K562 (cell line): ENCODE results near the gene NEURL1B. TPM values are rescaled to one million over a fixed set of nuclear protein-coding genes. Genes with fewer than 3 reads are reported as not detected.

Source experiments
- ATAC-seq: fragments of 200-7000 bp; cut with Tn5 transposase; 3 replicates; pipeline ENCODE4 v1.9.1; 2020; ENCODE audit warnings: moderate library complexity
- Bru-seq: library from RNA; stranded (reverse); fragments of 400-500 nt; gene quantifications from one replicate; lab custom pipeline; 2021; lab: Mats Ljungman, UMichigan
- BruChase-seq, 2 experiments: library from RNA; stranded (reverse); fragments of 400-500 nt; gene quantifications; one replicate each; lab custom pipeline; 2021; lab: Mats Ljungman, UMichigan
- BruUV-seq: library from RNA; stranded (reverse); fragments of 400-500 nt; replicated peaks from 2 replicates; lab custom pipeline; 2021; lab: Mats Ljungman, UMichigan
- CTCF ChIA-PET: fragments of 300-600 bp; formaldehyde crosslinking; extraction: SDS; loops from one replicate; lab custom pipeline; 2021; ENCODE audit warnings: low intra/inter-chr PET ratio; lab: Yijun Ruan, JAX
- POLR2A ChIA-PET: fragments of 300-600, 350-650 bp; sonication (Branson Sonifier 250); formaldehyde crosslinking; extraction: SDS; loops from one replicate; lab custom pipeline; 2021; ENCODE audit warnings: antibody characterized with exemption, inconsistent platforms; lab: Yijun Ruan, JAX
- DNase-seq, 4 experiments: peaks; one replicate each; pipeline versions ENCODE4 v3.0.0 to v3.0.0-alpha.2; 2011 to 2018; ENCODE audit warnings: low spot score in 3 of 4, mixed read lengths in 3 of 4; ENCODE audit errors: extremely low read depth in 1 of 4
- FAIRE-seq: peaks from 2 replicates; lab custom pipeline; 2011; peaks lifted over from hg19 to GRCh38; lab: Jason Lieb, UNC
- H2AFZ ChIP-seq: 2 replicates; pipeline ENCODE4 v1.6.0; 2011; ENCODE audit warnings: low read depth, low read length, control low read depth, inconsistent platforms
- H3K27ac ChIP-seq: fragments of 200-600 bp; 3 replicates; pipeline ENCODE4 v1.8.0; 2011; ENCODE audit warnings: low read depth, mild to moderate bottlenecking, control low read depth, inconsistent platforms, low read length, moderate library complexity, mixed read lengths; ENCODE audit errors: extremely low read depth
- H3K27me3 ChIP-seq, 2 experiments: fragments of 300-600 bp in 1 of 2; 2 replicates in 1 of 2; 3 replicates in 1 of 2; pipeline versions ENCODE4 v1.6.0 to v1.8.0; 2011; ENCODE audit warnings: inconsistent platforms in 2 of 2, low read length in 2 of 2, mild to moderate bottlenecking in 1 of 2, mixed read lengths in 1 of 2, moderate library complexity in 1 of 2; ENCODE audit not compliant: control insufficient read depth in 2 of 2, insufficient read depth in 2 of 2
- H3K36me3 ChIP-seq: fragments of 300-600 bp; 3 replicates; pipeline ENCODE4 v1.8.0; 2011; ENCODE audit warnings: mild to moderate bottlenecking, low read length, inconsistent platforms; ENCODE audit not compliant: control insufficient read depth, insufficient read depth
- H3K4me1 ChIP-seq, 2 experiments: fragments of 200-600 bp in 1 of 2; replicated peaks in 1 of 2; 2 replicates in 1 of 2; 3 replicates in 1 of 2; pipeline versions ENCODE4 v1.5.1 to v1.8.0; 2011; ENCODE audit warnings: inconsistent platforms in 2 of 2, low read length in 2 of 2, mild to moderate bottlenecking in 1 of 2, mixed read lengths in 1 of 2, moderate library complexity in 1 of 2; ENCODE audit not compliant: control insufficient read depth in 2 of 2, insufficient read depth in 2 of 2
- H3K4me2 ChIP-seq: 2 replicates; pipeline ENCODE4 v1.6.1; 2011; ENCODE audit warnings: low read length, control low read depth, inconsistent platforms, mixed read lengths; ENCODE audit not compliant: insufficient read depth
- H3K4me3 ChIP-seq: fragments of 200-600 bp; sonication (generic), shearing (Covaris generic); 2 replicates; pipeline ENCODE4 v1.5.1; 2016; ENCODE audit warnings: control low read depth, inconsistent platforms
- H3K79me2 ChIP-seq: fragments of 200-600 bp; 3 replicates; pipeline ENCODE4 v1.8.0; 2011; ENCODE audit warnings: low read length, inconsistent platforms; ENCODE audit not compliant: control insufficient read depth, insufficient read depth
- H3K9ac ChIP-seq, 2 experiments: 2 replicates each; pipeline versions ENCODE4 v1.6.0 to v1.6.1; 2011; ENCODE audit warnings: low read depth in 2 of 2, low read length in 2 of 2, control low read depth in 1 of 2, inconsistent platforms in 1 of 2, mild to moderate bottlenecking in 1 of 2, mixed read lengths in 1 of 2; ENCODE audit not compliant: insufficient read depth in 1 of 2
- H3K9me1 ChIP-seq: one replicate; pipeline ENCODE4 v1.6.0; 2011; ENCODE audit warnings: inconsistent platforms, mild to moderate bottlenecking, low read length, moderate library complexity; ENCODE audit not compliant: control insufficient read depth, insufficient read depth
- H3K9me3 ChIP-seq: replicated peaks from 2 replicates; pipeline ENCODE4 v1.5.1; 2011; ENCODE audit warnings: low read depth, low read length, inconsistent platforms; ENCODE audit not compliant: control insufficient read depth, insufficient read depth
- H4K20me1 ChIP-seq: replicated peaks from 2 replicates; pipeline ENCODE4 v1.6.1; 2011; ENCODE audit warnings: low read length, inconsistent platforms, mixed read lengths; ENCODE audit not compliant: control insufficient read depth, insufficient read depth
- E2F4 ChIP-seq: sonication (generic); formaldehyde crosslinking; IDR thresholded peaks from 2 replicates; pipeline ENCODE4 v1.8.0; 2022; ENCODE audit warnings: mild to moderate bottlenecking, low read depth, missing genetic modification reagents
- E2F6 ChIP-seq, 2 experiments: IDR thresholded peaks; 2 replicates each; pipeline ENCODE4 v1.6.1; 2011; ENCODE audit warnings: borderline replicate concordance in 1 of 2, control low read depth in 1 of 2, low read depth in 1 of 2, low read length in 1 of 2, mild to moderate bottlenecking in 1 of 2, mixed read lengths in 1 of 2, moderate library complexity in 1 of 2; ENCODE audit not compliant: insufficient read depth in 1 of 2, insufficient read length in 1 of 2, poor library complexity in 1 of 2, severe bottlenecking in 1 of 2; ENCODE audit errors: extremely low read depth in 1 of 2
- EP400 ChIP-seq: fragments of 450-650 bp; IDR thresholded peaks from 2 replicates; pipeline ENCODE4 v1.6.1; 2017; ENCODE audit warnings: antibody characterized with exemption, mild to moderate bottlenecking, moderate library complexity
- ETV5 ChIP-seq: sonication (generic); formaldehyde crosslinking; IDR thresholded peaks from 2 replicates; pipeline ENCODE4 v1.4.0; 2020; ENCODE audit warnings: low read depth, mild to moderate bottlenecking, missing genetic modification reagents
- FOXM1 ChIP-seq, 2 experiments: fragments of 450-650 bp in 1 of 2; sonication (generic) in 1 of 2; formaldehyde crosslinking in 1 of 2; IDR thresholded peaks; 2 replicates each; pipeline versions ENCODE4 v1.6.1 to v1.9.0; 2017 to 2022; ENCODE audit warnings: low read depth in 2 of 2, mild to moderate bottlenecking in 2 of 2, missing genetic modification reagents in 1 of 2, moderate library complexity in 1 of 2
- MAZ ChIP-seq, 2 experiments: fragments of 450-650 bp in 1 of 2; sonication (generic) in 1 of 2; formaldehyde crosslinking; IDR thresholded peaks in 1 of 2; conservative IDR thresholded peaks in 1 of 2; 2 replicates each; pipeline versions ENCODE4 v1.4.0 to v1.5.0; 2020; ENCODE audit warnings: mild to moderate bottlenecking in 1 of 2, missing genetic modification reagents in 1 of 2
- NCOA2 ChIP-seq, 2 experiments: fragments of 450-650 bp; IDR thresholded peaks; 2 replicates each; pipeline ENCODE4 v1.6.1; 2018; ENCODE audit warnings: mild to moderate bottlenecking in 2 of 2, moderate library complexity in 1 of 2; ENCODE audit not compliant: partially characterized antibody in 2 of 2
- POLR2B ChIP-seq: fragments of 450-650 bp; IDR thresholded peaks from 2 replicates; pipeline ENCODE4 v1.6.1; 2018; ENCODE audit warnings: low read depth; ENCODE audit not compliant: partially characterized antibody
- POLR2G ChIP-seq: fragments of 200-400 bp; formaldehyde crosslinking; IDR thresholded peaks from 2 replicates; pipeline ENCODE4 v1.6.1; 2017; ENCODE audit warnings: low read depth, mild to moderate bottlenecking, antibody characterized with exemption, low read length, moderate library complexity
- RBFOX2 ChIP-seq: fragments of 200-400 bp; formaldehyde crosslinking; IDR thresholded peaks from 2 replicates; pipeline ENCODE4 v1.6.1; 2017; ENCODE audit warnings: low read depth, mild to moderate bottlenecking, low read length, moderate library complexity
- RCOR1 ChIP-seq, 2 experiments: IDR thresholded peaks; 2 replicates each; pipeline ENCODE4 v1.6.1; 2012; ENCODE audit warnings: low read depth in 2 of 2, low read length in 2 of 2, borderline replicate concordance in 1 of 2, improper control_type of control experiment in 1 of 2
- TFAP4 ChIP-seq: sonication (generic); formaldehyde crosslinking; IDR thresholded peaks from 2 replicates; pipeline ENCODE4 v1.8.0; 2022; ENCODE audit warnings: missing genetic modification reagents, mild to moderate bottlenecking, moderate library complexity, borderline replicate concordance
- WGBS: fragments of 100-300 bp; shearing (Covaris generic); methylation state at CpG from one replicate; pipeline ENCODE4 v1.1.6; 2016; ENCODE audit warnings: low coverage, mixed read lengths; ENCODE audit not compliant: insufficient coverage; ENCODE audit errors: missing lambda C conversion rate; 5-methylcytosine and 5-hydroxymethylcytosine counted together
- in situ Hi-C: fragments of 300-500 bp; cut with MboI; formaldehyde crosslinking; loops from 4 replicates; pipeline ENCODE4 v1.15.0; 2018; ENCODE audit warnings: inconsistent platforms, mixed read lengths
- intact Hi-C: fragments of 100-400 bp; cut with micrococcal nuclease; formaldehyde crosslinking; loops from 2 replicates; pipeline ENCODE4 v1.14.2; 2022
- long read RNA-seq, 3 experiments: library from polyadenylated mRNA in 2 of 3; library from RNA in 1 of 3; unstranded in 2 of 3; stranded (forward) in 1 of 3; transcript quantifications; one replicate each; pipeline ENCODE4 v2.0.0, GENCODE V29; 2019 to 2022
- polyA minus RNA-seq, 3 experiments: library from RNA; depleted of rRNA, polyadenylated mRNA; stranded (reverse); fragments of >200 nt; gene quantifications; 2 replicates each; pipeline ENCODE4 v1.2.3, GENCODE V29; 2011
- polyA plus RNA-seq, 8 experiments: library from polyadenylated mRNA; depleted of rRNA in 4 of 8; stranded (reverse) in 5 of 8; unstranded in 3 of 8; fragments of >200 nt; fragmentation: Nextera tagmentation in 2 of 8; fragmentation: Illumina TruSeq in 1 of 8; extraction: Ambion mirVana in 2 of 8; extraction: Trizol in 1 of 8; gene quantifications; 2 replicates each; pipeline versions ENCODE4 v1.2.1 to v1.2.3, GENCODE V29; 2011 to 2014; ENCODE audit warnings: inconsistent platforms in 1 of 8, missing spikeins in 1 of 8
- total RNA-seq, 7 experiments: library from RNA; depleted of rRNA in 6 of 7; stranded (reverse); fragments of >200 nt in 6 of 7; fragmentation: Illumina TruSeq in 2 of 7; extraction: Trizol in 2 of 7; gene quantifications; 2 replicates each; pipeline versions ENCODE4 v1.2.1 to v1.2.3, GENCODE V29; 2011 to 2021; ENCODE audit warnings: low replicate concordance in 1 of 7

The NEURL1B gene
- not detected in 2 replicates for total RNA-seq (2011; cell fraction: chromatin; rRNA removed; ENCODE audit: low replicate concordance)
- not detected in 2 replicates for total RNA-seq (2011; cell fraction: nucleolus; rRNA removed)
- total RNA-seq (2011; cell fraction: nucleoplasm; rRNA removed): not detected in 2 replicates
- total RNA-seq (2014; rRNA removed) (not detected in 2 replicates), total RNA-seq (2014; rRNA removed; fragmentation: Illumina TruSeq; extraction: Trizol) (not detected in 2 replicates), total RNA-seq (2015; rRNA removed; fragmentation: Illumina TruSeq; extraction: Trizol) (not detected in 2 replicates), total RNA-seq (2021) (0.04 TPM in 2 replicates), polyA plus RNA-seq (2011; rRNA removed) (not detected in 2 replicates), polyA plus RNA-seq (2014; fragmentation: Illumina TruSeq; extraction: Trizol) (not detected in 2 replicates), polyA plus RNA-seq (2014; fragmentation: Nextera tagmentation; extraction: Ambion mirVana) (not detected), polyA plus RNA-seq (2014; rRNA removed) (not detected in 2 replicates), polyA minus RNA-seq (2011; rRNA and poly(A)+ RNA removed) (not detected in 2 replicates), Bru-seq, nascent RNA (percentile 10 among the genes with signal in this experiment), BruChase-seq, experiment 1, labeled RNA remaining after a 2-hour chase (percentile 9 among the genes with signal in this experiment), BruChase-seq, experiment 2, labeled RNA remaining after a 6-hour chase (percentile 12 among the genes with signal in this experiment)
- not detected in 2 replicates for polyA plus RNA-seq (2011; cell fraction: cytosol; rRNA removed)
- polyA plus RNA-seq (2011; cell fraction: nucleus; rRNA removed): not detected in 2 replicates
- not detected in 2 replicates for polyA plus RNA-seq (2012)
- not detected in 2 replicates for polyA minus RNA-seq (2011; cell fraction: cytosol; rRNA and poly(A)+ RNA removed)
- polyA minus RNA-seq (2011; cell fraction: nucleus; rRNA and poly(A)+ RNA removed): not detected in 2 replicates
- long read RNA-seq, experiment 1: 0 reads
- long read RNA-seq, experiment 2: 0 reads
- long read RNA-seq, experiment 3: 0 reads

- Histone ChIP-seq H3K9me1 (no peaks in the 10 kb centered on the region), H3K4me2 (peak within 1 kb of the TSS; percentile 60), H3K4me3 (peak within 1 kb of the TSS; percentile 36), H3K79me2 (no peaks in the 10 kb centered on the region), H3K27me3 (peaks cover 51 to 91% of the 10 kb centered on the region in 2 experiments), H4K20me1 (peaks cover 5% of the 10 kb centered on the region; the same call in 1 of the 2 replicates), H2AFZ (peak within 1 kb of the TSS; percentile 92), H3K9ac (peak within 1 kb of the TSS; percentile 56 to 88; a peak in 3 of 4 replicates), H3K36me3 (no peaks in the 10 kb centered on the region), H3K9me3 (no peaks in the 10 kb centered on the region), H3K27ac (no peak within 1 kb of the TSS), H3K4me1 (peaks cover 4 to 15% of the 10 kb centered on the region in 2 experiments; a peak in 3 of 5 replicates)
- WGBS: 2% methylated on average over 24 of the region's 54 CpGs
- in situ Hi-C loops (no loop called here), intact Hi-C loops (loop anchor here (10.0 kb wide), 1 partner anchor 54 kb away; no protein-coding TSS in a partner anchor)
- ChIA-PET CTCF (no interaction called here), POLR2A (interaction anchor here (0.9 kb wide), 2 partner anchors 11 to 38 kb away, joined by 3 read pairs; no protein-coding TSS in a partner anchor)
- ATAC-seq (peak; percentile 98), DNase-seq (peak; percentile 77 to 99 (median 96)), FAIRE-seq (no peak)
- no TSS peak for BruUV-seq
- TF ChIP-seq E2F4 (CRISPR knock-in tag) (peak; percentile 37; the same call in 1 of the 2 replicates), RCOR1 (IDR thresholded peaks at IDR 0.05; ENCODE audit: borderline replicate concordance in 1 of 2, low read depth in 2 of 2, low read length in 2 of 2) (0 out of 4 replicates have a peak, but pooled peaks of 1 of the 2 experiments have one; percentile 4), EP400 (no peak), POLR2B (no peak), FOXM1 (IDR thresholded peaks at IDR 0.05; ENCODE audit: low read depth) (peak; percentile 94), FOXM1 (CRISPR knock-in tag; IDR thresholded peaks at IDR 0.05; ENCODE audit: low read depth) (peak; percentile 98; the same call in 1 of the 2 replicates), TFAP4 (CRISPR knock-in tag) (peak; percentile 28; the same call in 1 of the 2 replicates), NCOA2 (IDR thresholded peaks at IDR 0.05; ENCODE audit: partially characterized antibody in 2 of 2) (no peak), ETV5 (CRISPR knock-in tag) (no peak), POLR2G (peak; percentile 61; the same call in 1 of the 2 replicates), E2F6 (IDR thresholded peaks at IDR 0.05; ENCODE audit: borderline replicate concordance in 1 of 2, extremely low read depth in 1 of 2, insufficient read depth in 1 of 2, insufficient read length in 1 of 2, low read depth in 1 of 2, low read length in 1 of 2, poor library complexity in 1 of 2, severe bottlenecking in 1 of 2) (peak; percentile 29 to 88), MAZ (CRISPR knock-in tag; conservative IDR thresholded peaks at IDR 0.05 in 1 of 2, IDR thresholded peaks at IDR 0.05 in 1 of 2) (peak in 1 of 2 experiments; percentile 52; a peak in 1 of 4 replicates), RBFOX2 (peak; percentile 58)
These were observed at the start of gene NEURL1B for GRCh38 chr5:172640822-172641358. TSS of gene NEURL1B (plus strand) at chr5:172641263. CDS start at chr5:172641407, 144 bp downstream.
